ENCODE measurements around the gene GRIK3.

The GRIK3 gene

GRCh38 chr1:36796106-36796590 lies 238.2 kb downstream of the GRIK3 start:
- H3K4me2 ChIP-seq (ENCODE audit: low read length): no peak overlapping the region
- no peak overlapping the region for H3K4me3 ChIP-seq (ENCODE audit: low read length)
- H4K20me1 ChIP-seq (ENCODE audit: insufficient read depth, low read length): no peaks in the 10 kb centered on the region
- no peaks in the 10 kb centered on the region for H3K4me1 ChIP-seq (ENCODE audit: low read length)
- H2AFZ ChIP-seq (ENCODE audit: low read depth, low read length): no peak overlapping the region
- no peaks in the 10 kb centered on the region for H3K9me3 ChIP-seq (ENCODE audit: insufficient read depth, low read length)
- no peaks in the 10 kb centered on the region for H3K79me2 ChIP-seq (ENCODE audit: low read length)
- TF ChIP-seq EZH2phosphoT487 (IDR thresholded peaks at IDR 0.05; ENCODE audit: low read depth) (no peak), CTCF (IDR thresholded peaks at IDR 0.05; ENCODE audit: low read depth, low read length) (no peak)
- no peak overlapping the region for H3K9ac ChIP-seq (ENCODE audit: low read length)
- no peak overlapping the region for H3K27ac ChIP-seq (ENCODE audit: low read length)
- H3K27me3 ChIP-seq (ENCODE audit: low read depth, low read length): no peaks in the 10 kb centered on the region
- H3K36me3 ChIP-seq (replicated peaks; ENCODE audit: low read depth, low read length): no peaks in the 10 kb centered on the region

- H2AFZ ChIP-seq (ENCODE audit: low read depth, low read length): no peak overlapping the region
- H3K36me3 ChIP-seq (replicated peaks; ENCODE audit: low read depth, low read length): no peaks in the 10 kb centered on the region
- no peak overlapping the region for H3K4me2 ChIP-seq (ENCODE audit: low read length)
- H3K4me3 ChIP-seq (ENCODE audit: low read length): no peak overlapping the region
- H3K27ac ChIP-seq (ENCODE audit: low read length): no peak overlapping the region
- TF ChIP-seq CTCF (IDR thresholded peaks at IDR 0.05; ENCODE audit: low read depth, low read length) (no peak), EZH2phosphoT487 (IDR thresholded peaks at IDR 0.05; ENCODE audit: low read depth) (no peak)
- H3K9me3 ChIP-seq (ENCODE audit: insufficient read depth, low read length): no peaks in the 10 kb centered on the region
- no peaks in the 10 kb centered on the region for H3K79me2 ChIP-seq (ENCODE audit: low read length)
- H3K9ac ChIP-seq (ENCODE audit: low read length): no peak overlapping the region
- H3K27me3 ChIP-seq (ENCODE audit: low read depth, low read length): no peaks in the 10 kb centered on the region
- H3K4me1 ChIP-seq (ENCODE audit: low read length): no peaks in the 10 kb centered on the region
- no peaks in the 10 kb centered on the region for H4K20me1 ChIP-seq (ENCODE audit: insufficient read depth, low read length)
Observed at GRCh38 chr1:36794460-36794859, 239.9 kb downstream of the GRIK3 start.

GRCh38 chr1:36793452-36793851 lies 240.9 kb downstream of the GRIK3 start:
- Histone ChIP-seq H3K4me3 (ENCODE audit: low read length) (no peak overlapping the region), H4K20me1 (ENCODE audit: insufficient read depth, low read length) (no peaks in the 10 kb centered on the region), H3K9ac (ENCODE audit: low read length) (no peak overlapping the region), H3K36me3 (replicated peaks; ENCODE audit: low read depth, low read length) (no peaks in the 10 kb centered on the region), H3K27ac (ENCODE audit: low read length) (no peak overlapping the region), H3K79me2 (ENCODE audit: low read length) (no peaks in the 10 kb centered on the region), H3K9me3 (ENCODE audit: insufficient read depth, low read length) (no peaks in the 10 kb centered on the region), H3K4me2 (ENCODE audit: low read length) (no peak overlapping the region), H3K27me3 (ENCODE audit: low read depth, low read length) (no peaks in the 10 kb centered on the region), H3K4me1 (ENCODE audit: low read length) (no peaks in the 10 kb centered on the region), H2AFZ (ENCODE audit: low read depth, low read length) (no peak overlapping the region)
- TF ChIP-seq EZH2phosphoT487 (IDR thresholded peaks at IDR 0.05; ENCODE audit: low read depth) (no peak), CTCF (IDR thresholded peaks at IDR 0.05; ENCODE audit: low read depth, low read length) (no peak)

- Histone ChIP-seq H3K36me3 (replicated peaks; ENCODE audit: low read depth, low read length) (no peaks in the 10 kb centered on the region), H3K4me1 (ENCODE audit: low read length) (no peaks in the 10 kb centered on the region), H3K79me2 (ENCODE audit: low read length) (no peaks in the 10 kb centered on the region), H3K4me2 (ENCODE audit: low read length) (no peak overlapping the region), H3K4me3 (ENCODE audit: low read length) (no peak overlapping the region), H3K27me3 (ENCODE audit: low read depth, low read length) (no peaks in the 10 kb centered on the region), H4K20me1 (ENCODE audit: insufficient read depth, low read length) (no peaks in the 10 kb centered on the region), H3K27ac (ENCODE audit: low read length) (no peak overlapping the region), H2AFZ (ENCODE audit: low read depth, low read length) (no peak overlapping the region), H3K9ac (ENCODE audit: low read length) (no peak overlapping the region), H3K9me3 (ENCODE audit: insufficient read depth, low read length) (no peaks in the 10 kb centered on the region)
- no peak for TF ChIP-seq EZH2phosphoT487 (IDR thresholded peaks at IDR 0.05; ENCODE audit: low read depth)
- no peak for TF ChIP-seq CTCF (IDR thresholded peaks at IDR 0.05; ENCODE audit: low read depth, low read length)
Observed at GRCh38 chr1:36792292-36792691, 242.0 kb downstream of the GRIK3 start.
